Measurements from ENCODE around the gene FGB.

FGB gene

GRCh38 chr4:154583677-154584076, 20.9 kb downstream of the FGB start:
- Histone ChIP-seq H3K36me3 (ENCODE audit: control insufficient read depth, insufficient read depth, low read length) (no peaks in the 10 kb centered on the region), H3K27me3 (ENCODE audit: control insufficient read depth, insufficient read depth, low read length, poor library complexity, severe bottlenecking) (no peaks in the 10 kb centered on the region), H3K27ac (ENCODE audit: insufficient read depth, low read depth, low read length, poor library complexity, severe bottlenecking) (no peak overlapping the region), H3K9me3 (ENCODE audit: control insufficient read depth, low read length) (no peaks in the 10 kb centered on the region), H3K4me3 (ENCODE audit: insufficient read depth, low read depth, low read length) (no peak overlapping the region), H3K4me1 (ENCODE audit: control insufficient read depth, insufficient read depth, low read length) (no peaks in the 10 kb centered on the region)

- Histone ChIP-seq H3K4me1 (ENCODE audit: control insufficient read depth, insufficient read depth, low read length) (no peaks in the 10 kb centered on the region), H3K27ac (ENCODE audit: insufficient read depth, low read depth, low read length, poor library complexity, severe bottlenecking) (no peak overlapping the region), H3K9me3 (ENCODE audit: control insufficient read depth, low read length) (no peaks in the 10 kb centered on the region), H3K36me3 (ENCODE audit: control insufficient read depth, insufficient read depth, low read length) (no peaks in the 10 kb centered on the region), H3K4me3 (ENCODE audit: insufficient read depth, low read depth, low read length) (no peak overlapping the region), H3K27me3 (ENCODE audit: control insufficient read depth, insufficient read depth, low read length, poor library complexity, severe bottlenecking) (no peaks in the 10 kb centered on the region)
- 88 to 92% methylated on average over 5 of the region's 5 CpGs for WGBS, 2 experiments
These were observed 21.4 kb downstream of the FGB start for GRCh38 chr4:154584259-154584658.

- Histone ChIP-seq H3K36me3 (ENCODE audit: control insufficient read depth, insufficient read depth, low read length) (no peaks in the 10 kb centered on the region), H3K4me1 (ENCODE audit: control insufficient read depth, insufficient read depth, low read length) (peaks cover 3% of the 10 kb centered on the region), H3K4me3 (ENCODE audit: insufficient read depth, low read depth, low read length) (no peak overlapping the region), H3K27ac (ENCODE audit: insufficient read depth, low read depth, low read length, poor library complexity, severe bottlenecking) (no peak overlapping the region), H3K27me3 (ENCODE audit: control insufficient read depth, insufficient read depth, low read length, poor library complexity, severe bottlenecking) (no peaks in the 10 kb centered on the region), H3K9me3 (ENCODE audit: control insufficient read depth, low read length) (no peaks in the 10 kb centered on the region)
- WGBS, 2 experiments: 93 to 94% methylated on average over 10 of the region's 10 CpGs
These were observed 22.7 kb downstream of the FGB start for GRCh38 chr4:154585369-154586018.

DNA sequence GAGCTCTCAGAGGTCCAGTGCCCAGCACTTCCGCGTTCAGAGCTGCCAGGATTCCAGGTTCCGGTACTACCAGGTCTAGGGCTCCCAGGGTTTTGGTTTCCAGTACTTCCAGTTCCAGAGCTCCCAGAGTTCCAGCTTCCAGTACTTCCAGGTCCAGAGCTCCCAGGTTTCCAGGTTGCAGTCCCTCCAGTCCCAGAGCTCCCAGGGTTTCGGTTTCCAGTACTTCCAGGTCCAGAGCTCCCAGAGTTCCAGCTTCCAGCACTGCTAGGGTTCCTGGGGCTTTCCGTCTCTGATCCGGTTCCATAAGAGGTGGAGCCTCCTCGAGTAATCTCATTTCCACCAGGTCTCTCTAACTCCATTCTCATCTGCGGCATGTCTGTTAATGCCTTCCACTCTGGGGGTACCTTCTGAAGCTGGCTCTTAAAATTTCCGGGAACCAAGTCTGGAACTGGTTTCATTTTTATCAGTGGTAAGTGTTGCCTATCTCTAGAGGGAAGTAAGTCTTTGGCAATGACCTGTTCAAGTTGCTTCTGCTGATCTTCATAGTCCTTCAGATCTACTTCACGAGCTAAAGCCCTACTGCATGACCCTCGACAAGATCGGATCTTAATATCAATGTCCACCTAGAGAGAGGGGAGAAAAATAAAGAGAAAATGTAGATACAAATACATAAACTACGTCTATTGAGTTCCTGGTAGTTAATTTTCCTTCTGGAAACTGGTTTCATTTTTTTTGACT, 23.7 kb downstream of the FGB start:
- Histone ChIP-seq H3K27me3 (ENCODE audit: control insufficient read depth, insufficient read depth, low read length, poor library complexity, severe bottlenecking) (no peaks in the 10 kb centered on the region), H3K9me3 (ENCODE audit: control insufficient read depth, low read length) (no peaks in the 10 kb centered on the region), H3K4me1 (ENCODE audit: control insufficient read depth, insufficient read depth, low read length) (peaks cover 4% of the 10 kb centered on the region), H3K27ac (ENCODE audit: insufficient read depth, low read depth, low read length, poor library complexity, severe bottlenecking) (no peak overlapping the region), H3K4me3 (ENCODE audit: insufficient read depth, low read depth, low read length) (no peak overlapping the region), H3K36me3 (ENCODE audit: control insufficient read depth, insufficient read depth, low read length) (no peaks in the 10 kb centered on the region)
- WGBS, 2 experiments: 93 to 95% methylated on average over 10 to 13 of the region's 13 CpGs

DNA sequence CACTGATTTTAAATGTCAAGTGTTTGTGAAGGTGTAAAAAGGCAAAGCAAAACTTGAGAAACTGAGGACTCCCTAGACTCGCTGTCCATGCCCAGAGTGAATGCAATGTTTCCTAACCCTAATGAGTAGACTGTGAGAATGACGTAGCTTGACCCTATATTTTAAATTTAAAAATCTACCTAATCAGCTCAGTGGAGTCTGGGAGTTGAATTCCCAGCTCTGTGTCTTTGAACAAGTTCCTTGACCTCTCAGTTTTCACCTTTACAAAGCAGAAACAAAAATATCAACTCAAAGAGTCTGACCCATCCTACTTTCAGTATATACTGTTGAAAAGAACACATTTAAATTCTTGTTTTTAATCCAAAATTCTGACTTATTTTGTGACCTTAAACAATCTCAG, 25.4 kb downstream of the FGB start:
- WGBS, 2 experiments: 83 to 100% methylated on average over 2 of the region's 2 CpGs
- Histone ChIP-seq H3K27ac (ENCODE audit: insufficient read depth, low read depth, low read length, poor library complexity, severe bottlenecking) (no peak overlapping the region), H3K27me3 (ENCODE audit: control insufficient read depth, insufficient read depth, low read length, poor library complexity, severe bottlenecking) (no peaks in the 10 kb centered on the region), H3K9me3 (ENCODE audit: control insufficient read depth, low read length) (no peaks in the 10 kb centered on the region), H3K4me3 (ENCODE audit: insufficient read depth, low read depth, low read length) (no peak overlapping the region), H3K36me3 (ENCODE audit: control insufficient read depth, insufficient read depth, low read length) (no peaks in the 10 kb centered on the region), H3K4me1 (ENCODE audit: control insufficient read depth, insufficient read depth, low read length) (peaks cover 4% of the 10 kb centered on the region)

DNA sequence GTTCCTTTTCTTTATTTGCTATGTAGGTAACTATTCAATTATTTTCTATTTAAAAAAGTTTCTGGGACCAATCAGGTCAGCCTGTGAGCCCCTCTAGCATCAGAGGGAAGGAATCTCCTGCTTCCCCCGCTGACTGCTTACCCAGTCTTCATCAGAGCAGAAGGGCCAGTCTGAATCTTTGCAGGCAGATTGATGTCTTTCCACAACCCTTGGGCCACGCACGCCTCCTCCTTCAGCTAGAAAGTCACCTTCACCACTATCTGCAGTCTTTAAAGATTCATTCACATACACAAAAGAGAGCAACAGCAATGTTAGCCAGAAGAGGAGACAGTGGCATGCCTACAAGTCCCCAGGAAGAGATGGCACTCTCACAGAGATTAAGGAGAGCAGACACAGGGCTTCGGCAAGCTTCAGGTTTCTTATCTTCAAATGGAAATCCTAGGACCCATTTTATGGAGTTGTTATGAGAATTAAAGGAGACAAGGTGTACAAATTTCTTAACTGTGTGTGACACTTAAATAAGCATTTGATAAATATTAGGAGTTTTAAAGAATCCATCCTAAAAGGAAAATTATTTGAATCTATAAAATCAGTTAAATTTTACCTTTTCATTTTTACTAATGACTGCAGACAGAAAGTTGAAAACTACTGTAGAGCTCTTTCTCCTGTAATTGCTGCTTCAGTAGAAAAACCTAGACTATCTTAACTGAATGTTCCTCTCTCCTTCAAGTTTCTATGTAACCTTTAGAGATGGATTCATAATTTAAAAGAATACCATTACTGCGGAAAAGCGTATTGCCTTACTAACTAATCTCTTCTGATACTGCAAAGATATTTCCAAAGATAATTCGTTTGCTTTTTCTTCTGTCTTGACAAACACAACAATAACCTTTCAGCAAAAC, 26.7 kb downstream of the FGB start:
- WGBS, 2 experiments: 83 to 92% methylated on average over 7 of the region's 7 CpGs
- no peak overlapping the region for H3K27ac ChIP-seq (ENCODE audit: insufficient read depth, low read depth, low read length, poor library complexity, severe bottlenecking)
- H3K4me1 ChIP-seq (ENCODE audit: control insufficient read depth, insufficient read depth, low read length): peaks cover 4% of the 10 kb centered on the region
- H3K4me3 ChIP-seq (ENCODE audit: insufficient read depth, low read depth, low read length): no peak overlapping the region
- H3K9me3 ChIP-seq (ENCODE audit: control insufficient read depth, low read length): no peaks in the 10 kb centered on the region
- no peaks in the 10 kb centered on the region for H3K27me3 ChIP-seq (ENCODE audit: control insufficient read depth, insufficient read depth, low read length, poor library complexity, severe bottlenecking)
- no peaks in the 10 kb centered on the region for H3K36me3 ChIP-seq (ENCODE audit: control insufficient read depth, insufficient read depth, low read length)

DNA sequence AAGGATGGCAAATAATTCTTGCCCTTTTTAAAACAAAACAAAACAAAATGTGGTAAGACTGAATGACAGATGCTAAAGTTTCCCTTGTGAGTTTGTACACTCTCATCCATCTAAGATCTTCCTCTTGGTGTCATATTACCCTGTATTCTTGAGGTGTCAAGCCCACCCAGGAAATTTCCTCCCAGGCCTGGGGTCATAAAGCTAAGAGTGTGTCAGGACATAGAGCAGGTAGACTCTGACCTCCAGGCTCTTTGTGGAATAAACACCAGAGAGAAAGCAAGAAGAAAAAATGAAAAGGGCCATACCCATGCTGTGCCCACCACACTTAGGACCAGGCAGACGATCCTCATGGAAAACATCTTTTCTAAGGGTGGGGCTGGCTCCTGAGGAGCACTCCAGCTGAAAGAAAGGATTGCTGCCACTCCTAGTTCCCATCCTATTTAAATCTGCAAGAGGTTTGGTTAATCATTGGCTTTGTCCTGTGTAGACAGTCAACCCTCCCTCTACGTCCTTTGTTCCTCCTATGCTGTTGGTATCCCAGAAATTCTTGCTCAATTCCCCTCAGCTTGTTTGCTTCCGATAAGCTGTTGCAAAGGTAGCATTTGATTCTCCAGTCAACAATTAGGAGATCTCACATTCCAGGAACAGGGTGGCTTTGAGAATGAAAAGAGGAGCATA, 27.7 kb downstream of the FGB start, which contains the start of gene FGA:
Gene FGA, minus strand, starts transcription at position 414 of the 678 bp plus-strand sequence. Its CDS starts 55 bp downstream, at position 359.
- H3K27ac ChIP-seq (ENCODE audit: insufficient read depth, low read depth, low read length, poor library complexity, severe bottlenecking): no peak within 1 kb of the TSS
- H3K9me3 ChIP-seq (ENCODE audit: control insufficient read depth, low read length): no peaks in the 10 kb centered on the region
- H3K4me3 ChIP-seq (ENCODE audit: insufficient read depth, low read depth, low read length): no peak within 1 kb of the TSS
- no peaks in the 10 kb centered on the region for H3K36me3 ChIP-seq (ENCODE audit: control insufficient read depth, insufficient read depth, low read length)
- peaks cover 4% of the 10 kb centered on the region for H3K4me1 ChIP-seq (ENCODE audit: control insufficient read depth, insufficient read depth, low read length)
- WGBS, 2 experiments: 66 to 68% methylated on average over 3 of the region's 3 CpGs
- H3K27me3 ChIP-seq (ENCODE audit: control insufficient read depth, insufficient read depth, low read length, poor library complexity, severe bottlenecking): no peaks in the 10 kb centered on the region

- no peaks in the 10 kb centered on the region for H3K27me3 ChIP-seq (ENCODE audit: control insufficient read depth, insufficient read depth, low read length, poor library complexity, severe bottlenecking)
- H3K36me3 ChIP-seq (ENCODE audit: control insufficient read depth, insufficient read depth, low read length): no peaks in the 10 kb centered on the region
- no peak overlapping the region for H3K27ac ChIP-seq (ENCODE audit: insufficient read depth, low read depth, low read length, poor library complexity, severe bottlenecking)
- H3K9me3 ChIP-seq (ENCODE audit: control insufficient read depth, low read length): no peaks in the 10 kb centered on the region
- H3K4me1 ChIP-seq (ENCODE audit: control insufficient read depth, insufficient read depth, low read length): peaks cover 4% of the 10 kb centered on the region
- 83 to 94% methylated on average over 2 to 3 of the region's 3 CpGs for WGBS, 2 experiments
- no peak overlapping the region for H3K4me3 ChIP-seq (ENCODE audit: insufficient read depth, low read depth, low read length)
These were observed 29.1 kb downstream of the FGB start for GRCh38 chr4:154591890-154592289.

GRCh38 chr4:154593868-154594267, 31.1 kb downstream of the FGB start:
- H3K9me3 ChIP-seq (ENCODE audit: control insufficient read depth, low read length): no peaks in the 10 kb centered on the region
- no peak overlapping the region for H3K4me3 ChIP-seq (ENCODE audit: insufficient read depth, low read depth, low read length)
- H3K4me1 ChIP-seq (ENCODE audit: control insufficient read depth, insufficient read depth, low read length): peaks cover 4% of the 10 kb centered on the region
- no peaks in the 10 kb centered on the region for H3K27me3 ChIP-seq (ENCODE audit: control insufficient read depth, insufficient read depth, low read length, poor library complexity, severe bottlenecking)
- H3K27ac ChIP-seq (ENCODE audit: insufficient read depth, low read depth, low read length, poor library complexity, severe bottlenecking): no peak overlapping the region
- H3K36me3 ChIP-seq (ENCODE audit: control insufficient read depth, insufficient read depth, low read length): no peaks in the 10 kb centered on the region
- WGBS, 2 experiments: 95 to 96% methylated on average over 2 of the region's 2 CpGs
